Tibial artery (tissue), 4 donors: ENCODE results near the gene SALL2.

Experiments used
- DNase-seq, 2 donors: peaks; one replicate each; pipeline ENCODE4 v3.0.0-alpha.2; 2019
- H3K27ac ChIP-seq, 2 donors: fragments of 200-600 bp; sonication (generic) in 1 of 2; 1 replicate in 1 of 2; 2 replicates in 1 of 2; pipeline ENCODE4 v1.5.1; 2018 to 2019; ENCODE audit warnings: mild to moderate bottlenecking in 1 of 2
- H3K27me3 ChIP-seq, 2 donors: fragments of 200-600 bp; sonication (generic) in 1 of 2; one replicate each; pipeline versions ENCODE4 v1.5.1 to v1.6.0; 2016 to 2019
- H3K36me3 ChIP-seq, 3 donors: fragments of 200-600 bp; sonication (generic) in 2 of 3; one replicate each; pipeline ENCODE4 v1.5.1; 2016 to 2019; ENCODE audit warnings: mild to moderate bottlenecking in 2 of 3
- H3K4me1 ChIP-seq, 4 donors: fragments of 200-600 bp; sonication (generic) in 2 of 4; 1 replicate in 3 of 4; 2 replicates in 1 of 4; pipeline ENCODE4 v1.5.1; 2016 to 2019
- H3K4me3 ChIP-seq, 2 donors: fragments of 200-600 bp; sonication (generic) in 1 of 2; 1 replicate in 1 of 2; 2 replicates in 1 of 2; pipeline ENCODE4 v1.5.1; 2018 to 2019; ENCODE audit warnings: mild to moderate bottlenecking in 2 of 2
- H3K9me3 ChIP-seq, 3 donors: fragments of 200-600 bp; sonication (generic) in 1 of 3; one replicate each; pipeline ENCODE4 v1.5.1; 2016 to 2019
- CTCF ChIP-seq, 2 experiments: fragments of 200-600 bp in 1 of 2; fragments of 450-650 bp in 1 of 2; IDR thresholded peaks; one replicate each; pipeline ENCODE4 v1.5.1; 2017 to 2019; ENCODE audit warnings: antibody characterized with exemption in 2 of 2, mild to moderate bottlenecking in 1 of 2, moderate library complexity in 1 of 2
- intact Hi-C: fragments of 100-400 bp; cut with DNase I; formaldehyde crosslinking; loops from one replicate; pipeline ENCODE4 v1.15.0; 2023; ENCODE audit warnings: low total_unique reads

The SALL2 gene

GRCh38 chr14:21539189-21539940, 13.2 kb upstream of the SALL2 start:
- no peak for DNase-seq
- Histone ChIP-seq H3K36me3 (no peaks in the 10 kb centered on the region), H3K9me3 (no peaks in the 10 kb centered on the region), H3K27me3 (peaks cover 0 to 56% of the 10 kb centered on the region in 2 donors), H3K27ac (no peak overlapping the region), H3K4me1 (peaks cover 0 to 10% (median 7%) of the 10 kb centered on the region in 4 donors), H3K4me3 (no peak overlapping the region)
- TF ChIP-seq CTCF (IDR thresholded peaks at IDR 0.05): no peak
- intact Hi-C loops: no loop called here

GRCh38 chr14:21537090-21537424, 10.9 kb upstream of the SALL2 start:
- Histone ChIP-seq H3K9me3 (no peaks in the 10 kb centered on the region), H3K36me3 (no peaks in the 10 kb centered on the region), H3K4me3 (peak overlapping the region in 1 of 2 donors; percentile 17), H3K4me1 (peaks cover 0 to 10% (median 7%) of the 10 kb centered on the region in 4 donors), H3K27me3 (peaks cover 0 to 67% of the 10 kb centered on the region in 2 donors), H3K27ac (no peak overlapping the region)
- no peak for DNase-seq
- TF ChIP-seq CTCF (IDR thresholded peaks at IDR 0.05): no peak
- intact Hi-C loops: no loop called here

- Histone ChIP-seq H3K27me3 (peaks cover 0 to 63% of the 10 kb centered on the region in 2 donors), H3K9me3 (no peaks in the 10 kb centered on the region), H3K36me3 (no peaks in the 10 kb centered on the region), H3K27ac (no peak overlapping the region), H3K4me1 (peaks cover 0 to 10% (median 7%) of the 10 kb centered on the region in 4 donors), H3K4me3 (peak overlapping the region in 1 of 2 donors; percentile 17)
- intact Hi-C loops: no loop called here
- DNase-seq: no peak
- TF ChIP-seq CTCF (IDR thresholded peaks at IDR 0.05): no peak
Observed at GRCh38 chr14:21536418-21537089, 10.4 kb upstream of the SALL2 start.

- H3K27ac ChIP-seq: no peak overlapping the region
- DNase-seq: no peak
- intact Hi-C loops: no loop called here
- H3K4me1 ChIP-seq: peaks cover 0 to 10% (median 7%) of the 10 kb centered on the region in 4 donors
- H3K36me3 ChIP-seq: no peaks in the 10 kb centered on the region
- no peak overlapping the region for H3K4me3 ChIP-seq
- no peaks in the 10 kb centered on the region for H3K9me3 ChIP-seq
- TF ChIP-seq CTCF (IDR thresholded peaks at IDR 0.05): no peak
- peaks cover 0 to 63% of the 10 kb centered on the region in 2 donors for H3K27me3 ChIP-seq
Observed at GRCh38 chr14:21535545-21536417, 9.6 kb upstream of the SALL2 start.

GRCh38 chr14:21534576-21534975, 8.4 kb upstream of the SALL2 start:
- DNase-seq: no peak
- peaks cover 0 to 10% (median 7%) of the 10 kb centered on the region in 4 donors for H3K4me1 ChIP-seq
- no peaks in the 10 kb centered on the region for H3K9me3 ChIP-seq
- TF ChIP-seq CTCF (IDR thresholded peaks at IDR 0.05): no peak
- no peak overlapping the region for H3K27ac ChIP-seq
- intact Hi-C loops: no loop called here
- peaks cover 0 to 56% of the 10 kb centered on the region in 2 donors for H3K27me3 ChIP-seq
- H3K4me3 ChIP-seq: no peak overlapping the region
- H3K36me3 ChIP-seq: no peaks in the 10 kb centered on the region
